Measurements from ENCODE around the gene STIM2.

- no peak for TF ChIP-seq POLR2A (IDR thresholded peaks at IDR 0.05; ENCODE audit: low read depth, low read length)
- no peak for TF ChIP-seq CTCF (conservative IDR thresholded peaks at IDR 0.05; ENCODE audit: low read depth, low read length)
- no peak for TF ChIP-seq MXI1 (IDR thresholded peaks at IDR 0.05; ENCODE audit: borderline replicate concordance, low read depth, low read length)
- TF ChIP-seq SMC3 (IDR thresholded peaks at IDR 0.05; ENCODE audit: low read depth, low read length), result no peak
- TF ChIP-seq RAD21 (IDR thresholded peaks at IDR 0.05; ENCODE audit: low read length), result no peak
- TF ChIP-seq ELK1 (IDR thresholded peaks at IDR 0.05; ENCODE audit: borderline replicate concordance, low read depth, low read length), result no peak
- TF ChIP-seq FOS (IDR thresholded peaks at IDR 0.05; ENCODE audit: low read depth, low read length), result no peak
- no peak for TF ChIP-seq USF2 (IDR thresholded peaks at IDR 0.05; ENCODE audit: low read depth, low read length)
- TF ChIP-seq NFE2L2 (IDR thresholded peaks at IDR 0.05; ENCODE audit: low read depth, low read length), result no peak
- no peak for TF ChIP-seq MAFK (IDR thresholded peaks at IDR 0.05; ENCODE audit: low read depth, low read length)
Measured at GRCh38 chr4:26911254-26911653, 50.6 kb downstream of the STIM2 start.
